SKM-1 treated with dmso at 0.1 percent for 144 hours (cell line): ENCODE measurements around the gene SPRED3.
"Not testable (repeated sequence)": the region's sequence is repeated elsewhere in the genome, so short reads cannot be mapped to it uniquely, and the experiment has no call there.

Experiments
- DNase-seq: peaks from one replicate; lab custom pipeline; 2025; ENCODE audit not compliant: unreplicated experiment; lab: John Stamatoyannopoulos, UW

SPRED3 gene

GRCh38 chr19:38417146-38417543 lies 28.6 kb downstream of the SPRED3 start:
- DNase-seq: no peak

GRCh38 chr19:38417544-38418506 lies 29.3 kb downstream of the SPRED3 start:
- no peak for DNase-seq

DNA sequence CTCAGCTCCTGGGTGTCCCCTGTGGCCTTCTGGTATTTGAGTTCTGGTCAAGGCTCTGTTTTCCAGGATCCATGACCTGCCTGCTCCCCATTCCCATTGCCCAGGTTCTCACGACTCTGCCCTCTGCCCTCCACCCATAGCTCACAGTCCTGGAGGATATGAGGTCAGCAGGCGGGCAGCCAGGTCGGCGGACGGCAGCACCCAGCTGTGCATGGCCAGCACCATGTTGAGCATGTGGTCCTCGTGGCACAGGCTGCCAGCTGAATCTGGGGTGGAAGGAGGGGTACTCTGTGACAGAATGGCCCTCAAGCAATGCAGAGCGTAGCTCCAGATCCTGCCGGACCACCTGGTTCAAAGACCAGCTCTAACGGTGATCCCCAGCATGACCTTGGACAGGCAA lies 32.4 kb downstream of the SPRED3 start:
- no peak for DNase-seq

DNA sequence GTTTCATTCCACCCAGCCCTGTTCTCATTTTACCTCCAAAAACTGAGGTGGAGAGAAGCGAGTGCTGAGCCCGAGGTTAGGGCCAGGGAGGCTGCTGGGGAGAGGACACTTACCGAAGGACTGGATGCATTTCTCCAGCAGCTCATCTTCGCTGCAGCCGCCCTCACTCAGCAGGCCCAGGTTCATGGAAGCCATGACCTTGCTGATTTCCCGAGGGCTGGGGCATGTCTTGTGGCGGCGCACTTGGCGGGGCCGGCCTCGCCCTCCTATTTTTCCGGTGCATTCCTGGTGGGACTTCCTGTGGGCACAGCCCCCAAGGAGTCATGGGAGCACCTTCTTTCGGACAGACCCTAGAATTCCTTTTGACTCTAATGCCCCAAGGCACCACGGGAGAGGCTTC lies 33.4 kb downstream of the SPRED3 start:
- DNase-seq: no peak

GRCh38 chr19:38422438-38422837 lies 33.9 kb downstream of the SPRED3 start:
- DNase-seq: no peak

DNA sequence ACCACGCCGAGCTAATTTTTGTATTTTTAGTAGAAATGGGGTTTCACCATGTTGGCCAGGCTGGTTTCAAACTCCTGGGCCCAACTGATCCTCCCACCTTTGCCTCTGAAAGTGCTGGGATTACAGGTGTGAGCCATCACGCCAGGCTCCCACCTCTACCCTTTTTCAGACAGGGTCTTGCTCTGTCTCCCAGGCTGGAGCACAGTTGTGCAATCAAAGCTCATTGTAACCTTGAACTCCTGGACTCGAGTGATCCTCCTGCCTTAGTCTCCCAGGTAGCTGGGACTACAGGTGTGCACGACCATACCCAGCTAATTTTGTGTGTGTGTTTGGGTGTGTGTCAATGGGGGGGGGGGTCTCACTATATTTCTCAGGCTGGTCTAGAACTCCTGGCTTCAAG lies 35.8 kb downstream of the SPRED3 start:
- DNase-seq: no peak

GRCh38 chr19:38425222-38425809 lies 36.8 kb downstream of the SPRED3 start:
- DNase-seq: no peak

DNA sequence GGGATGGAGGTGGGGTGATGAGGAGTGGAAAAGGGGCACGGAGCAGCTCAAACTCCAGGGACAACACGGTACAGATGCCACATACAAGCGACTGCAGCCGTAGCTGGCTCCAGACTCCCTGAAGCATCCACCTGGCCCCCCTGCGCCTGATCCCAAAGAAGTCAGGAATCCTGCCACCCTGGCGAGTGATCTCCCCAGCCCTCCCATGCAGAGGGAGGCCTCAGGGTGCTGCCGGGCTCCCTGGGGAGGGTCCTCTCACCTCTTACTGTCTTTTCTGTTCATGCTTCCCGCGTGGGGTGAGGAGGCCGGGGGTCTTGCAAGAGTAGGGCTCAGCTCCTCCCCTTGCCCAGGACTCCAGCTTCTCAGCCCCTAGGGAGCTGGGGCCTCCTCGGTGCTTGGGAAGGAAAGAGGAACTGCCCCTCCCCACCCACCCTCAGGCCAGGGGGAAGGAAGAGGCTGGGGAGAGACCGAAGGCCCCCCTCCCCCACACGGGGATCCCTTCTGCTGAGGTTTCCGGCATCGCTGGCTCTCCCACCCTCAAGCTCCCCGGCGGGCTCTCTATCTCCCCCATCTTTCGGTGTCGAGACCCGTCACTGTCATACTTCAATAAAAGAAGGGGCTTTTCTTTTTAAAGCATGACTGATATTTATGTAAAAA lies 37.4 kb downstream of the SPRED3 start, which contains the start of gene RASGRP4:
TSS of gene RASGRP4 (minus strand) at position 410 of the 657 bp plus-strand sequence. CDS start at position 282, 128 bp downstream.
- peak; percentile 84 for DNase-seq

- DNase-seq: not testable (repeated sequence)
These were observed 38.7 kb downstream of the SPRED3 start for GRCh38 chr19:38427035-38427677.

DNA sequence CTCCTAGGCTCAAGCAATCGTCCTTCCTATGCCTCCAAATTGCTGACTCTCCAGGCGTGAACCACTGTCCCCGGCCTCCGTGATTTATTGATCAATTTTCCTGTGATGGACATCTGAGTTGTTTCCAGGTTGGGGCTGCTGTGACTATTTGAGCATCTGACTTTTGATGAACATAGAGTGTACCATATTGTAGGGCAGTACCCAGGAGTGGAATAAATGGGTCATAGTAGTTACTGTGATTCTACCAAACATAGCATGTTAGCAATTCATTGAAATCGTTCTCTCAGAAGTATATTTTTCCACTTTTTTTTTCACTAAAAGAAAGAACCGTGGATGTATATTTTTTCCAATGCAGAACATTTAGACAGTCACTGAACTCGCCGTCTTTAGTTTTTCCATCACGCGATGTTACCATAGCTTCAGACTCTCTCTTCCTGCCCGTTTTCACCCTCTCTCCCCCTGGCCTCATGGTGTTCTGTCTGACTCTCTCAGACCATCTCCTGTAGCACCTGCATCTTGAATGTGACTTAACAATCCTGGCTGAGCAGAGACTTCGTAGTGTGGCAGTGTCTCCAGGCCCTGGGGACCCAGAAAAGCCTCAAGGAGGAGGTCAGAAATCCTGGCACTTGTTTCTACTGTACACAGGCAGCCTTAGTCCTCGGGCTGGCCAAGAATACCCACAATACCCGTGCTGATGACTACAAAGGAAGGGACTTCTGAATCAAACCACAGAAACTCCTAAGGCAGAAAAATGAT lies 40.7 kb downstream of the SPRED3 start:
- no peak for DNase-seq

- no peak for DNase-seq
These were observed 41.3 kb downstream of the SPRED3 start for GRCh38 chr19:38429811-38430156.

DNA sequence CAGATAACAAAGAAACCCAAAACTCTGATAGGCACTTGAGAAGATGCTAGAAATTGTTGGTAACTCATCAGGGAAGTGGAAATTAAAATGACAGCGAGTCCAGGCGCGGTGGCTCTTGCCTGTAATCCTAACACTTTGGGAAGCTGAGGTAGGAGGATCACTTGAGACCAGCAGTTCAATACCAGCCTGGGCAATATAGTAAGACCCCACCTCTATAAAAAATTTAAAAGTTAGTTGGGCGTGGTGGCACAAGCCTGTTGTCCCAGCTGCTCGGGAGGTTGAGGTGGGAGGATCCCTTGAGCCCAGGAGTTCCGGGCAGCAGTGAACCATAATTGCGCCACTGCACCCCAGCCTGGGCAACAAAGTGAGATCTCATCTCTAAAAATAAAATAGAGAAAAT lies 42.4 kb downstream of the SPRED3 start:
- no peak for DNase-seq

DNA sequence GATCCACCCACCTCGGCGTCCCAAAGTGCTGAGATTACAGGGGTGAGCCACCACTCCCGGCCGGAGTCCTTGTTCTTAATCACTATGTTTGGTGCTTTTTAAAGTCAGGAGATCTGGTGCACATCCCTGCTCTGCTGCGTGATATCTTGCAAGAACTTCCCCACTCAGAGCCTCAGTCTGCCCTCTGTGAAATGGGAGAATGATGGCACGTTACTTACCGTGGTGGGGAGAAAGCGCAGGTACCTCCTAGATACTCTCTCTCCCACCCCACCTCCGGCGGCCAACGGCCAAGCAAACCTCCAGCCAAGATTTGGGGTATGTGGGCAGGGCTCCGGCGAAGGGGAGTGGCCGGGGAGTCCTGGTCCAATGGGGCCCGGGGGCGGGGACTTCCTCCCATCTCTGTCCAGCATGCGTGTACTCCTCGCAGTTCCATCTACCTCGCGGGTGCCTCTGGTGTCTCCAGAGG lies 44.8 kb downstream of the SPRED3 start, which contains the start of gene RYR1:
TSS of gene RYR1 (plus strand) at position 424 of the 466 bp plus-strand sequence. CDS start 139 bp downstream, outside the sequence.
- no peak for DNase-seq

DNA sequence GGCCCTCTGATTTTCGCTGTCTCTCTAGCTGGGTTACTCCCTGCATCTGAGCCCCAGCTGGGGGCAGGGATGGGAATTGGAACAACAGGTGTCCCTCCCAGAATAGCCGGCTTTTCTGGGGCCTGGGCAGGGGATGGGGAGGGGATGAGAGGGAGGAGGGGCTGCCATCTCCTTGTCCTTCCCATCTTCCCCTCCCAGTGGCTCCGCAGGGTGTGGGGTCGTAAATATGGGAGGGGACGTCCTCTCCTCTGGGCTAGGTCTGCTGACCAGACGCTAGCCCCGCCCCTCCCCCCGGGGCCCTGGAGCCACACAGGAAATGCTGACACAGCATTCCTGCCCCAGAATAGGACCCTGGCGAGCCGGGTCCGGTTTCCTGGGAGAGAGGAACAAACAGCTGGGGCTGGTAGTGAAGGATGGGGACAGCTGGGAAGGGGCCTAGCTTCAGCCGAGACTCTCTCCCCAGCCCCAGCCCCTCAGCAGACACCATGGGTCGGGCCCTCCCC lies 46.1 kb downstream of the SPRED3 start:
- no peak for DNase-seq

- DNase-seq: no peak
These were observed 48.8 kb downstream of the SPRED3 start for GRCh38 chr19:38437295-38437694.

DNA sequence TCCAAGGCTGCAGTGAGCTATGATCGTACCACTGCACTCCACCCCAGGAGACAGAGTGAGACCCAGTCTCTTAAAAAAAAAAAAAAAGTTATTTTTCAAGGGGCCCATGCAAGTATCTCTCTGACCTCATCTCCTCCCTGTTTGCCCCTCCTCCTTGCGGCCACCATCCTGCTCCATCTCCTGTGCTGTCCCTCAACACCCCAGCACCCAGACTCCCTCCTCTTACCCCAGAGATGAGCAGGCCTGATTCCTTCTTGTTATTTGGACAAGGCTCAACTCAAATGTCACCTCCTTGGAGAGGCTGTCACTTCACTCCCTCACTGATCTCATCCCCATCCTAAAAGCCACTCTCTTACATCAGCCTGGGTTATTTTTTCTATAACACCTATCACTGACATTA lies 49.4 kb downstream of the SPRED3 start:
- DNase-seq: no peak

GRCh38 chr19:38440592-38440991 lies 52.1 kb downstream of the SPRED3 start:
- no peak for DNase-seq

- peak; percentile 5 for DNase-seq
These were observed 53.3 kb downstream of the SPRED3 start for GRCh38 chr19:38441657-38442348.

- DNase-seq: no peak
These were observed 54.2 kb downstream of the SPRED3 start for GRCh38 chr19:38442736-38443135.
